ENCODE measurements around the gene HNRNPA3.
A peak's percentile ranks its signal among the peaks of the same experiment; 100 is the strongest.

The HNRNPA3 gene

GRCh38 chr2:177258059-177258458 is 45.5 kb downstream of the HNRNPA3 start:
- Histone ChIP-seq H3K4me1 (ENCODE audit: control insufficient read depth, low read length) (peaks cover 24% of the 10 kb centered on the region), H3K79me2 (ENCODE audit: control insufficient read depth, low read length) (peaks cover 100% of the 10 kb centered on the region), H3K9me3 (ENCODE audit: control insufficient read depth, insufficient read depth, low read length) (no peaks in the 10 kb centered on the region), H3K9me2 (replicated peaks; ENCODE audit: control insufficient read depth, low read length) (no peaks in the 10 kb centered on the region), H3K4me2 (ENCODE audit: low read length) (no peak overlapping the region), H3K4me3 (ENCODE audit: low read length) (no peak overlapping the region), H3F3A (ENCODE audit: control insufficient read depth, insufficient read depth) (0 out of 2 replicates have a peak, but pooled peaks cover 4% of the 10 kb centered on the region), H3K27ac (ENCODE audit: low read depth, low read length) (no peak overlapping the region), H4K20me1 (ENCODE audit: control insufficient read depth, insufficient read depth, low read depth, low read length) (peaks cover 57% of the 10 kb centered on the region), H3K27me3 (ENCODE audit: control insufficient read depth, low read length) (no peaks in the 10 kb centered on the region), H3K36me3 (ENCODE audit: control insufficient read depth, low read length) (peaks cover 84% of the 10 kb centered on the region)
- TF ChIP-seq CTCF (IDR thresholded peaks at IDR 0.05; ENCODE audit: low read depth, low read length, poor library complexity, severe bottlenecking), result no peak
- TF ChIP-seq EZH2phosphoT487 (IDR thresholded peaks at IDR 0.05; ENCODE audit: borderline replicate concordance, low read length), result no peak

GRCh38 chr2:177260379-177260778 is 47.8 kb downstream of the HNRNPA3 start:
- TF ChIP-seq CTCF (IDR thresholded peaks at IDR 0.05; ENCODE audit: low read depth, low read length, poor library complexity, severe bottlenecking) (no peak), EZH2phosphoT487 (IDR thresholded peaks at IDR 0.05; ENCODE audit: borderline replicate concordance, low read length) (no peak)
- Histone ChIP-seq H3K4me2 (ENCODE audit: low read length) (peak overlapping the region; percentile 4; the same call in 1 of the 2 replicates), H3K4me1 (ENCODE audit: control insufficient read depth, low read length) (peaks cover 20% of the 10 kb centered on the region), H3K27ac (ENCODE audit: low read depth, low read length) (no peak overlapping the region), H3F3A (ENCODE audit: control insufficient read depth, insufficient read depth) (0 out of 2 replicates have a peak, but pooled peaks cover 2% of the 10 kb centered on the region), H3K9me2 (replicated peaks; ENCODE audit: control insufficient read depth, low read length) (no peaks in the 10 kb centered on the region), H4K20me1 (ENCODE audit: control insufficient read depth, insufficient read depth, low read depth, low read length) (peaks cover 40% of the 10 kb centered on the region), H3K9me3 (ENCODE audit: control insufficient read depth, insufficient read depth, low read length) (no peaks in the 10 kb centered on the region), H3K4me3 (ENCODE audit: low read length) (no peak overlapping the region), H3K27me3 (ENCODE audit: control insufficient read depth, low read length) (no peaks in the 10 kb centered on the region), H3K79me2 (ENCODE audit: control insufficient read depth, low read length) (peaks cover 91% of the 10 kb centered on the region), H3K36me3 (ENCODE audit: control insufficient read depth, low read length) (peaks cover 71% of the 10 kb centered on the region)

- Histone ChIP-seq H3K4me1 (ENCODE audit: control insufficient read depth, low read length) (peaks cover 30% of the 10 kb centered on the region), H3F3A (ENCODE audit: control insufficient read depth, insufficient read depth) (no peaks in the 10 kb centered on the region), H3K27ac (ENCODE audit: low read depth, low read length) (no peak overlapping the region; the same call in 1 of the 2 replicates), H3K4me2 (ENCODE audit: low read length) (peak overlapping the region; percentile 86), H3K9me3 (ENCODE audit: control insufficient read depth, insufficient read depth, low read length) (no peaks in the 10 kb centered on the region), H3K4me3 (ENCODE audit: low read length) (peak overlapping the region; percentile 88), H4K20me1 (ENCODE audit: control insufficient read depth, insufficient read depth, low read depth, low read length) (peaks cover 40% of the 10 kb centered on the region), H3K36me3 (ENCODE audit: control insufficient read depth, low read length) (peaks cover 63% of the 10 kb centered on the region), H3K9me2 (replicated peaks; ENCODE audit: control insufficient read depth, low read length) (no peaks in the 10 kb centered on the region), H3K27me3 (ENCODE audit: control insufficient read depth, low read length) (no peaks in the 10 kb centered on the region), H3K79me2 (ENCODE audit: control insufficient read depth, low read length) (peaks cover 81% of the 10 kb centered on the region)
- no peak for TF ChIP-seq CTCF (IDR thresholded peaks at IDR 0.05; ENCODE audit: low read depth, low read length, poor library complexity, severe bottlenecking)
- no peak for TF ChIP-seq EZH2phosphoT487 (IDR thresholded peaks at IDR 0.05; ENCODE audit: borderline replicate concordance, low read length)
These were observed 48.8 kb downstream of the HNRNPA3 start for GRCh38 chr2:177261116-177262060.
